K562 (cell line): ENCODE measurements around the gene LPIN1. TPM values are rescaled to one million over a fixed set of nuclear protein-coding genes. Genes with fewer than 3 reads are reported as not detected.

Source experiments
- ATAC-seq: fragments of 200-7000 bp; cut with Tn5 transposase; 3 replicates; pipeline ENCODE4 v1.9.1; 2020; ENCODE audit warnings: moderate library complexity
- BruUV-seq: library from RNA; stranded (reverse); fragments of 400-500 nt; replicated peaks from 2 replicates; lab custom pipeline; 2021; lab: Mats Ljungman, UMichigan
- CTCF ChIA-PET: fragments of 300-600 bp; formaldehyde crosslinking; extraction: SDS; loops from one replicate; lab custom pipeline; 2021; ENCODE audit warnings: low intra/inter-chr PET ratio; lab: Yijun Ruan, JAX
- POLR2A ChIA-PET: fragments of 300-600, 350-650 bp; sonication (Branson Sonifier 250); formaldehyde crosslinking; extraction: SDS; loops from one replicate; lab custom pipeline; 2021; ENCODE audit warnings: antibody characterized with exemption, inconsistent platforms; lab: Yijun Ruan, JAX
- DNase-seq, 4 experiments: peaks; one replicate each; pipeline versions ENCODE4 v3.0.0 to v3.0.0-alpha.2; 2011 to 2018; ENCODE audit warnings: low spot score in 3 of 4, mixed read lengths in 3 of 4; ENCODE audit errors: extremely low read depth in 1 of 4
- FAIRE-seq: peaks from 2 replicates; lab custom pipeline; 2011; peaks lifted over from hg19 to GRCh38; lab: Jason Lieb, UNC
- H2AFZ ChIP-seq: 2 replicates; pipeline ENCODE4 v1.6.0; 2011; ENCODE audit warnings: low read depth, low read length, control low read depth, inconsistent platforms
- H3K27ac ChIP-seq: fragments of 200-600 bp; 3 replicates; pipeline ENCODE4 v1.8.0; 2011; ENCODE audit warnings: low read depth, mild to moderate bottlenecking, control low read depth, inconsistent platforms, low read length, moderate library complexity, mixed read lengths; ENCODE audit errors: extremely low read depth
- H3K27me3 ChIP-seq, 2 experiments: fragments of 300-600 bp in 1 of 2; 2 replicates in 1 of 2; 3 replicates in 1 of 2; pipeline versions ENCODE4 v1.6.0 to v1.8.0; 2011; ENCODE audit warnings: inconsistent platforms in 2 of 2, low read length in 2 of 2, mild to moderate bottlenecking in 1 of 2, mixed read lengths in 1 of 2, moderate library complexity in 1 of 2; ENCODE audit not compliant: control insufficient read depth in 2 of 2, insufficient read depth in 2 of 2
- H3K36me3 ChIP-seq: fragments of 300-600 bp; 3 replicates; pipeline ENCODE4 v1.8.0; 2011; ENCODE audit warnings: mild to moderate bottlenecking, low read length, inconsistent platforms; ENCODE audit not compliant: control insufficient read depth, insufficient read depth
- H3K4me1 ChIP-seq, 2 experiments: fragments of 200-600 bp in 1 of 2; replicated peaks in 1 of 2; 2 replicates in 1 of 2; 3 replicates in 1 of 2; pipeline versions ENCODE4 v1.5.1 to v1.8.0; 2011; ENCODE audit warnings: inconsistent platforms in 2 of 2, low read length in 2 of 2, mild to moderate bottlenecking in 1 of 2, mixed read lengths in 1 of 2, moderate library complexity in 1 of 2; ENCODE audit not compliant: control insufficient read depth in 2 of 2, insufficient read depth in 2 of 2
- H3K4me2 ChIP-seq: 2 replicates; pipeline ENCODE4 v1.6.1; 2011; ENCODE audit warnings: low read length, control low read depth, inconsistent platforms, mixed read lengths; ENCODE audit not compliant: insufficient read depth
- H3K4me3 ChIP-seq: fragments of 200-600 bp; sonication (generic), shearing (Covaris generic); 2 replicates; pipeline ENCODE4 v1.5.1; 2016; ENCODE audit warnings: control low read depth, inconsistent platforms
- H3K79me2 ChIP-seq: fragments of 200-600 bp; 3 replicates; pipeline ENCODE4 v1.8.0; 2011; ENCODE audit warnings: low read length, inconsistent platforms; ENCODE audit not compliant: control insufficient read depth, insufficient read depth
- H3K9ac ChIP-seq, 2 experiments: 2 replicates each; pipeline versions ENCODE4 v1.6.0 to v1.6.1; 2011; ENCODE audit warnings: low read depth in 2 of 2, low read length in 2 of 2, control low read depth in 1 of 2, inconsistent platforms in 1 of 2, mild to moderate bottlenecking in 1 of 2, mixed read lengths in 1 of 2; ENCODE audit not compliant: insufficient read depth in 1 of 2
- H3K9me1 ChIP-seq: one replicate; pipeline ENCODE4 v1.6.0; 2011; ENCODE audit warnings: inconsistent platforms, mild to moderate bottlenecking, low read length, moderate library complexity; ENCODE audit not compliant: control insufficient read depth, insufficient read depth
- H3K9me3 ChIP-seq: replicated peaks from 2 replicates; pipeline ENCODE4 v1.5.1; 2011; ENCODE audit warnings: low read depth, low read length, inconsistent platforms; ENCODE audit not compliant: control insufficient read depth, insufficient read depth
- H4K20me1 ChIP-seq: replicated peaks from 2 replicates; pipeline ENCODE4 v1.6.1; 2011; ENCODE audit warnings: low read length, inconsistent platforms, mixed read lengths; ENCODE audit not compliant: control insufficient read depth, insufficient read depth
- CBX3 ChIP-seq, 2 experiments: IDR thresholded peaks; 1 replicate in 1 of 2; 2 replicates in 1 of 2; pipeline ENCODE4 v1.6.1; 2012; ENCODE audit warnings: inconsistent platforms in 2 of 2, low read length in 2 of 2, borderline replicate concordance in 1 of 2, control low read depth in 1 of 2
- DIDO1 ChIP-seq: fragments of 450-650 bp; IDR thresholded peaks from 2 replicates; pipeline ENCODE4 v1.6.1; 2016; ENCODE audit warnings: low read depth, missing biosample characterization, missing genetic modification characterization
- E2F8 ChIP-seq: fragments of 450-650 bp; IDR thresholded peaks from 2 replicates; pipeline ENCODE4 v1.7.1; 2018; ENCODE audit warnings: mild to moderate bottlenecking, low read depth; ENCODE audit not compliant: partially characterized antibody
- KLF1 ChIP-seq: fragments of 450-650 bp; IDR thresholded peaks from 2 replicates; pipeline ENCODE4 v1.6.1; 2016; ENCODE audit warnings: missing genetic modification characterization, missing compliant biosample characterization
- NBN ChIP-seq: fragments of 450-650 bp; IDR thresholded peaks from 2 replicates; pipeline ENCODE4 v1.6.1; 2016; ENCODE audit warnings: low read depth, mild to moderate bottlenecking
- NR2C1 ChIP-seq, 2 experiments: fragments of 450-650 bp; IDR thresholded peaks; 2 replicates each; pipeline ENCODE4 v1.6.1; 2017; ENCODE audit warnings: mild to moderate bottlenecking in 2 of 2, antibody characterized with exemption in 1 of 2, inconsistent platforms in 1 of 2, missing compliant biosample characterization in 1 of 2, missing genetic modification characterization in 1 of 2
- RCOR1 ChIP-seq, 2 experiments: IDR thresholded peaks; 2 replicates each; pipeline ENCODE4 v1.6.1; 2012; ENCODE audit warnings: low read depth in 2 of 2, low read length in 2 of 2, borderline replicate concordance in 1 of 2, improper control_type of control experiment in 1 of 2
- TFAM ChIP-seq: fragments of 250-450 bp; sonication (Bioruptor Pico); conservative IDR thresholded peaks from 2 replicates; pipeline ENCODE4 v1.5.0; 2021; ENCODE audit warnings: mild to moderate bottlenecking, moderate library complexity
- YBX1 ChIP-seq: fragments of 450-650 bp; IDR thresholded peaks from 2 replicates; pipeline ENCODE4 v1.7.1; 2016; ENCODE audit warnings: mild to moderate bottlenecking
- YY1 ChIP-seq, 3 experiments: IDR thresholded peaks; 2 replicates each; pipeline ENCODE4 v1.6.1; 2011; ENCODE audit warnings: low read length in 2 of 3, mild to moderate bottlenecking in 2 of 3, moderate library complexity in 2 of 3, borderline replicate concordance in 1 of 3, control low read depth in 1 of 3, low read depth in 1 of 3; ENCODE audit not compliant: insufficient read depth in 3 of 3, insufficient replicate concordance in 2 of 3, control insufficient read depth in 1 of 3, insufficient read length in 1 of 3; ENCODE audit errors: extremely low read depth in 1 of 3
- ZNF146 ChIP-seq: IDR thresholded peaks from one replicate; pipeline ENCODE4 v1.6.1; 2018; ENCODE audit warnings: missing compliant biosample characterization; ENCODE audit not compliant: unreplicated experiment
- WGBS: fragments of 100-300 bp; shearing (Covaris generic); methylation state at CpG from one replicate; pipeline ENCODE4 v1.1.6; 2016; ENCODE audit warnings: low coverage, mixed read lengths; ENCODE audit not compliant: insufficient coverage; ENCODE audit errors: missing lambda C conversion rate; 5-methylcytosine and 5-hydroxymethylcytosine counted together
- in situ Hi-C: fragments of 300-500 bp; cut with MboI; formaldehyde crosslinking; loops from 4 replicates; pipeline ENCODE4 v1.15.0; 2018; ENCODE audit warnings: inconsistent platforms, mixed read lengths
- intact Hi-C: fragments of 100-400 bp; cut with micrococcal nuclease; formaldehyde crosslinking; loops from 2 replicates; pipeline ENCODE4 v1.14.2; 2022
- polyA plus RNA-seq, 8 experiments: library from polyadenylated mRNA; depleted of rRNA in 4 of 8; stranded (reverse) in 5 of 8; unstranded in 3 of 8; fragments of >200 nt; fragmentation: Nextera tagmentation in 2 of 8; fragmentation: Illumina TruSeq in 1 of 8; extraction: Ambion mirVana in 2 of 8; extraction: Trizol in 1 of 8; gene quantifications; 2 replicates each; pipeline versions ENCODE4 v1.2.1 to v1.2.3, GENCODE V29; 2011 to 2014; ENCODE audit warnings: inconsistent platforms in 1 of 8, missing spikeins in 1 of 8
- total RNA-seq, 7 experiments: library from RNA; depleted of rRNA in 6 of 7; stranded (reverse); fragments of >200 nt in 6 of 7; fragmentation: Illumina TruSeq in 2 of 7; extraction: Trizol in 2 of 7; gene quantifications; 2 replicates each; pipeline versions ENCODE4 v1.2.1 to v1.2.3, GENCODE V29; 2011 to 2021; ENCODE audit warnings: low replicate concordance in 1 of 7
- TF ChIP-seq, protein P1 (sequence below): fragments of 450-650 bp; IDR thresholded peaks from 2 replicates; pipeline ENCODE4 v1.6.1; 2016; ENCODE audit warnings: low read depth, mild to moderate bottlenecking, moderate library complexity
- TF ChIP-seq, protein P2 (sequence below): sonication (generic); formaldehyde crosslinking; IDR thresholded peaks from 2 replicates; pipeline ENCODE4 v1.8.0; 2023; ENCODE audit warnings: missing genetic modification reagents, mild to moderate bottlenecking, borderline replicate concordance

The LPIN1 gene
- total and polyA plus RNA-seq, 9 of the 15 experiments (the other 6 are each of a cell fraction or from before 2014, with no cell fraction given) = 9.2 to 84.0 (median 27.8) TPM

DNA sequence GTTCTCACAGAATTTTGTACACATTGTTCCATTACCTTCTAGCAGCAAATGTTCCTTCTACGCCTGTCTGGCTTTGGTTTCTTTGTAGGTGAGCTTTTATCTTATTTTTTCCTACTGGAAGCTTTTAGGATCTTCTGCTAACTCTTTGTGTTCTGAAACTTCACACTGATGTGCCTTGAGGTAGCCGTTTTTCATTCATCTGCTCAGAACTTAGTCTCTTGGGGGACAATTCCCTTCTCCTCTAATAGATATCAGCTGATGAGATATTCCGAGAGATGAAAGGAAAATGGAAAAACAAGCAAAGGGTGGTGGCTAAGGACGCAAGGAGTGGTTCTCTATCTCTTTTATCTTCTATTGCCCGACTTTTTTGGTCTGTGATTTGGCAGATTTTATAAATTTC lies 27.8 kb upstream of the LPIN1 start:
- POLR2A ChIA-PET = interaction anchor here (0.9 to 1.8 kb wide), 3 partner anchors 12 to 22 kb away, joined by 3 to 11 read pairs (median 4); no protein-coding TSS in a partner anchor
- no TSS peak for BruUV-seq
- FAIRE-seq = no peak
- TF ChIP-seq ZNF146 (CRISPR knock-in tag) (no peak), CBX3 (IDR thresholded peaks at IDR 0.05; ENCODE audit: borderline replicate concordance in 1 of 2, low read length in 2 of 2) (no peak), RCOR1 (IDR thresholded peaks at IDR 0.05; ENCODE audit: borderline replicate concordance in 1 of 2, low read depth in 2 of 2, low read length in 2 of 2) (no peak), YBX1 (no peak), KLF1 (tag) (no peak), NR2C1 (IDR thresholded peaks at IDR 0.05) (no peak), NR2C1 (tag; IDR thresholded peaks at IDR 0.05) (no peak), NBN (no peak), TFAM (no peak), YY1 (IDR thresholded peaks at IDR 0.05; ENCODE audit: borderline replicate concordance in 1 of 3, control insufficient read depth in 1 of 3, extremely low read depth in 1 of 3, insufficient read depth in 3 of 3, insufficient read length in 1 of 3, insufficient replicate concordance in 2 of 3, low read depth in 1 of 3, low read length in 2 of 3) (no peak), E2F8 (no peak), DIDO1 (tag) (no peak)
- TF ChIP-seq, protein P1, sequence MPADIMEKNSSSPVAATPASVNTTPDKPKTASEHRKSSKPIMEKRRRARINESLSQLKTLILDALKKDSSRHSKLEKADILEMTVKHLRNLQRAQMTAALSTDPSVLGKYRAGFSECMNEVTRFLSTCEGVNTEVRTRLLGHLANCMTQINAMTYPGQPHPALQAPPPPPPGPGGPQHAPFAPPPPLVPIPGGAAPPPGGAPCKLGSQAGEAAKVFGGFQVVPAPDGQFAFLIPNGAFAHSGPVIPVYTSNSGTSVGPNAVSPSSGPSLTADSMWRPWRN = no peak
- TF ChIP-seq, protein P2, sequence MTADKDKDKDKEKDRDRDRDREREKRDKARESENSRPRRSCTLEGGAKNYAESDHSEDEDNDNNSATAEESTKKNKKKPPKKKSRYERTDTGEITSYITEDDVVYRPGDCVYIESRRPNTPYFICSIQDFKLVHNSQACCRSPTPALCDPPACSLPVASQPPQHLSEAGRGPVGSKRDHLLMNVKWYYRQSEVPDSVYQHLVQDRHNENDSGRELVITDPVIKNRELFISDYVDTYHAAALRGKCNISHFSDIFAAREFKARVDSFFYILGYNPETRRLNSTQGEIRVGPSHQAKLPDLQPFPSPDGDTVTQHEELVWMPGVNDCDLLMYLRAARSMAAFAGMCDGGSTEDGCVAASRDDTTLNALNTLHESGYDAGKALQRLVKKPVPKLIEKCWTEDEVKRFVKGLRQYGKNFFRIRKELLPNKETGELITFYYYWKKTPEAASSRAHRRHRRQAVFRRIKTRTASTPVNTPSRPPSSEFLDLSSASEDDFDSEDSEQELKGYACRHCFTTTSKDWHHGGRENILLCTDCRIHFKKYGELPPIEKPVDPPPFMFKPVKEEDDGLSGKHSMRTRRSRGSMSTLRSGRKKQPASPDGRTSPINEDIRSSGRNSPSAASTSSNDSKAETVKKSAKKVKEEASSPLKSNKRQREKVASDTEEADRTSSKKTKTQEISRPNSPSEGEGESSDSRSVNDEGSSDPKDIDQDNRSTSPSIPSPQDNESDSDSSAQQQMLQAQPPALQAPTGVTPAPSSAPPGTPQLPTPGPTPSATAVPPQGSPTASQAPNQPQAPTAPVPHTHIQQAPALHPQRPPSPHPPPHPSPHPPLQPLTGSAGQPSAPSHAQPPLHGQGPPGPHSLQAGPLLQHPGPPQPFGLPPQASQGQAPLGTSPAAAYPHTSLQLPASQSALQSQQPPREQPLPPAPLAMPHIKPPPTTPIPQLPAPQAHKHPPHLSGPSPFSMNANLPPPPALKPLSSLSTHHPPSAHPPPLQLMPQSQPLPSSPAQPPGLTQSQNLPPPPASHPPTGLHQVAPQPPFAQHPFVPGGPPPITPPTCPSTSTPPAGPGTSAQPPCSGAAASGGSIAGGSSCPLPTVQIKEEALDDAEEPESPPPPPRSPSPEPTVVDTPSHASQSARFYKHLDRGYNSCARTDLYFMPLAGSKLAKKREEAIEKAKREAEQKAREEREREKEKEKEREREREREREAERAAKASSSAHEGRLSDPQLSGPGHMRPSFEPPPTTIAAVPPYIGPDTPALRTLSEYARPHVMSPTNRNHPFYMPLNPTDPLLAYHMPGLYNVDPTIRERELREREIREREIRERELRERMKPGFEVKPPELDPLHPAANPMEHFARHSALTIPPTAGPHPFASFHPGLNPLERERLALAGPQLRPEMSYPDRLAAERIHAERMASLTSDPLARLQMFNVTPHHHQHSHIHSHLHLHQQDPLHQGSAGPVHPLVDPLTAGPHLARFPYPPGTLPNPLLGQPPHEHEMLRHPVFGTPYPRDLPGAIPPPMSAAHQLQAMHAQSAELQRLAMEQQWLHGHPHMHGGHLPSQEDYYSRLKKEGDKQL (CRISPR knock-in tag) = no peak

More for the DNA sequence above, 27.8 kb upstream of the LPIN1 start:
- Histone ChIP-seq H3K9me3 (no peaks in the 10 kb centered on the region), H3K27ac (no peak overlapping the region), H2AFZ (no peak overlapping the region), H3K79me2 (no peaks in the 10 kb centered on the region), H3K36me3 (no peaks in the 10 kb centered on the region), H3K4me2 (no peak overlapping the region), H3K9me1 (no peaks in the 10 kb centered on the region), H3K27me3 (peaks cover 18 to 53% of the 10 kb centered on the region in 2 experiments), H3K9ac (no peak overlapping the region), H3K4me1 (peaks cover 3 to 9% of the 10 kb centered on the region in 2 experiments; a peak in 4 of 5 replicates), H3K4me3 (no peak overlapping the region), H4K20me1 (no peaks in the 10 kb centered on the region; the same call in 1 of the 2 replicates)
- WGBS = 14% methylated on average over 5 of the region's 5 CpGs
- DNase-seq (no peak), ATAC-seq (no peak)
- in situ Hi-C loops (no loop called here), intact Hi-C loops (no loop called here)
- CTCF ChIA-PET = no interaction called here
